K562 (cell line): ENCODE results near the gene CALML3. TPM values are rescaled to one million over a fixed set of nuclear protein-coding genes. Genes with fewer than 3 reads are reported as not detected.

ENCODE experiments used
- ATF6 ChIP-seq: sonication (generic); formaldehyde crosslinking; IDR thresholded peaks from 2 replicates; pipeline ENCODE4 v1.4.0; 2020; ENCODE audit warnings: mild to moderate bottlenecking, missing genetic modification reagents
- BRCA1 ChIP-seq, 2 experiments: fragments of 450-650 bp in 1 of 2; sonication (generic) in 1 of 2; formaldehyde crosslinking in 1 of 2; IDR thresholded peaks; 2 replicates each; pipeline versions ENCODE4 v1.5.0 to v1.6.1; 2017 to 2020; ENCODE audit warnings: mild to moderate bottlenecking in 1 of 2, missing genetic modification reagents in 1 of 2
- CTCFL ChIP-seq: IDR thresholded peaks from 2 replicates; pipeline ENCODE4 v1.6.1; 2011; ENCODE audit warnings: borderline replicate concordance, low read depth, mild to moderate bottlenecking, moderate library complexity, low read length; ENCODE audit not compliant: insufficient read depth, poor library complexity, severe bottlenecking
- E2F8 ChIP-seq: fragments of 450-650 bp; IDR thresholded peaks from 2 replicates; pipeline ENCODE4 v1.7.1; 2018; ENCODE audit warnings: mild to moderate bottlenecking, low read depth; ENCODE audit not compliant: partially characterized antibody
- KLF10 ChIP-seq: fragments of 250-450 bp; sonication (Bioruptor Pico); IDR thresholded peaks from 2 replicates; pipeline ENCODE4 v1.6.1; 2021; ENCODE audit warnings: matching md5 sums
- NR2C2 ChIP-seq, 2 experiments: fragments of 200-800 bp in 1 of 2; sonication (Bioruptor generic) in 1 of 2; sonication (generic) in 1 of 2; formaldehyde crosslinking in 1 of 2; IDR thresholded peaks; 2 replicates each; pipeline versions ENCODE4 v1.6.1 to v1.8.0; 2016 to 2022; ENCODE audit warnings: mild to moderate bottlenecking in 1 of 2, missing compliant biosample characterization in 1 of 2, missing genetic modification characterization in 1 of 2, missing genetic modification reagents in 1 of 2
- PPARD ChIP-seq: fragments of 250-450 bp; sonication (Bioruptor Pico); IDR thresholded peaks from 2 replicates; pipeline ENCODE4 v1.8.0; 2022; ENCODE audit warnings: inconsistent platforms, mild to moderate bottlenecking, moderate library complexity
- PTTG1 ChIP-seq: fragments of 450-650 bp; IDR thresholded peaks from 2 replicates; pipeline ENCODE4 v1.6.1; 2016; ENCODE audit warnings: low read depth, mild to moderate bottlenecking, missing genetic modification characterization, missing compliant biosample characterization
- TAF7 ChIP-seq: fragments of 450-650 bp; IDR thresholded peaks from 2 replicates; pipeline ENCODE4 v1.6.1; 2016; ENCODE audit warnings: missing genetic modification characterization, missing compliant biosample characterization
- TCF3 ChIP-seq: sonication (generic); formaldehyde crosslinking; IDR thresholded peaks from 2 replicates; pipeline ENCODE4 v1.4.0; 2020; ENCODE audit warnings: mild to moderate bottlenecking, missing genetic modification reagents
- ZC3H4 ChIP-seq: sonication (generic); formaldehyde crosslinking; IDR thresholded peaks from 2 replicates; pipeline ENCODE4 v1.9.0; 2021; ENCODE audit warnings: missing genetic modification reagents, borderline replicate concordance
- ZFP30 ChIP-seq: fragments of 250-450 bp; sonication (Bioruptor Pico); IDR thresholded peaks from 2 replicates; pipeline ENCODE4 v1.8.0; 2022; ENCODE audit warnings: moderate library complexity, mild to moderate bottlenecking, inconsistent platforms, borderline replicate concordance
- ZNF75A ChIP-seq: fragments of 450-650 bp; formaldehyde crosslinking; IDR thresholded peaks from 2 replicates; pipeline ENCODE4 v1.4.0; 2020; ENCODE audit warnings: mild to moderate bottlenecking
- polyA plus RNA-seq, 8 experiments: library from polyadenylated mRNA; depleted of rRNA in 4 of 8; stranded (reverse) in 5 of 8; unstranded in 3 of 8; fragments of >200 nt; fragmentation: Nextera tagmentation in 2 of 8; fragmentation: Illumina TruSeq in 1 of 8; extraction: Ambion mirVana in 2 of 8; extraction: Trizol in 1 of 8; gene quantifications; 2 replicates each; pipeline versions ENCODE4 v1.2.1 to v1.2.3, GENCODE V29; 2011 to 2014; ENCODE audit warnings: inconsistent platforms in 1 of 8, missing spikeins in 1 of 8
- total RNA-seq, 7 experiments: library from RNA; depleted of rRNA in 6 of 7; stranded (reverse); fragments of >200 nt in 6 of 7; fragmentation: Illumina TruSeq in 2 of 7; extraction: Trizol in 2 of 7; gene quantifications; 2 replicates each; pipeline versions ENCODE4 v1.2.1 to v1.2.3, GENCODE V29; 2011 to 2021; ENCODE audit warnings: low replicate concordance in 1 of 7

The CALML3 gene
- total and polyA plus RNA-seq, 9 of the 15 experiments (the other 6 are each of a cell fraction or from before 2014, with no cell fraction given): not detected

DNA sequence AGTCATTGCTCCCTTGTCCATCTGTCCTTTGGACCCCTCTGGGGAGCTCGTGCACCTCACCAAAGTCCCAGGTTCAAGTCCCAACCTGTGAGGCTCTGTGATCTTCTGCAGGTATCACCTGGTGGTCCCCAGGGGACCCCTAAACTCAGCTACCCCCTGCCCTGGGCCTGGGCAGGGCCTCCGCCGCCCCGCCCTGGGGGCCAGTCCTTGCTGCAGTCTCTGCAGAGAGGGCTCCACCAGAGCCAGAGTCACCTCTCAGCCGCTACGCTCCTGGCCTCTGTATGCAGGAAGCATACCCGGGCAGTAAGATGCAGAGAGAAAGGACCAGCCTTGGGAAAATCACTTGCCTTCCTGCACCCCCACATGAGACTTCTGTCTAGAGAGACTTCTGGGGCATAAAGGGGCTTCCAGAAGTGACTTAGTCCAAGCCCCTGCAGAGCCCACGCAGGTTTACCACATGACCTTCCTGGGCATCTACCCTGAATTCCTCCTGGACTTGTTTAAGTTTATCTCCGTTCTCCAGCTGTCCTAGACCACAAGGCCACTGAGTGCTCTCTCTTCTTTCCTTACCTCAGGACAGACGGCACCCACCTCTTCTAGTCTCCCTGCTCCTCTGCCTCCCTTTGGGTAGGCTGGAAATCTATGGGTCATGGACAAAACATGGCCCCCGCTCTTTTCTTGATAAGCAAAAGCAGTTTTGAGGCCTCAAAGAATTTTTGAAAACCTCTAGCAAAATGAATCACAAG is 46.6 kb upstream of the CALML3 start (continued):
- TF ChIP-seq E2F8 (no peak), TAF7 (tag) (no peak), ZFP30 (no peak), CTCFL (no peak), ATF6 (CRISPR knock-in tag) (no peak; the same call in 1 of the 2 replicates), ZNF75A (CRISPR knock-in tag) (no peak), PTTG1 (tag) (no peak), PPARD (no peak), KLF10 (CRISPR knock-in tag) (no peak), TCF3 (CRISPR knock-in tag) (peak; percentile 88), ZC3H4 (CRISPR knock-in tag) (no peak), BRCA1 (IDR thresholded peaks at IDR 0.05) (no peak), BRCA1 (CRISPR knock-in tag; IDR thresholded peaks at IDR 0.05) (no peak), NR2C2 (CRISPR knock-in tag; IDR thresholded peaks at IDR 0.05) (no peak), NR2C2 (tag; IDR thresholded peaks at IDR 0.05) (0 out of 2 replicates have a peak, but pooled peaks have one; percentile 23)
